A673 (cell line): Measurements from ENCODE around the gene LIPJ. TPM values are rescaled to one million over a fixed set of nuclear protein-coding genes. Genes with fewer than 3 reads are reported as not detected.

Source experiments
- BruUV-seq: library from RNA; stranded (reverse); fragments of 400-500 nt; replicated peaks from 2 replicates; lab custom pipeline; 2021; lab: Mats Ljungman, UMichigan
- CTCF ChIA-PET: fragments of 300-600 bp; sonication (Branson Sonifier 250); formaldehyde crosslinking; loops from one replicate; lab custom pipeline; 2022; ENCODE audit warnings: antibody characterized with exemption; lab: Charles Lee
- POLR2A ChIA-PET: fragments of 300-600 bp; sonication (Branson Sonifier 250); formaldehyde crosslinking; loops from one replicate; lab custom pipeline; 2022; ENCODE audit warnings: antibody characterized with exemption; ENCODE audit not compliant: low non-redundant PET; lab: Charles Lee
- DNase-seq: peaks from one replicate; pipeline ENCODE4 v3.0.0-alpha.2; 2015; ENCODE audit warnings: low spot score
- H3K27ac ChIP-seq: fragments of 200-600 bp; sonication (generic); 2 replicates; pipeline ENCODE4 v1.5.1; 2016; ENCODE audit warnings: mixed run types, low read depth, mild to moderate bottlenecking, mixed read lengths, antibody characterized with exemption, low read length; ENCODE audit not compliant: poor library complexity, severe bottlenecking
- H3K27me3 ChIP-seq: fragments of 200-600 bp; sonication (generic); replicated peaks from 2 replicates; pipeline ENCODE4 v1.6.1; 2017; ENCODE audit warnings: mixed run types, low read depth, mild to moderate bottlenecking, mixed read lengths, antibody characterized with exemption, low read length; ENCODE audit not compliant: insufficient read depth, poor library complexity
- H3K36me3 ChIP-seq: fragments of 200-600 bp; sonication (generic); 2 replicates; pipeline ENCODE4 v1.6.1; 2016; ENCODE audit warnings: mixed run types, mild to moderate bottlenecking, mixed read lengths, antibody characterized with exemption, low read length; ENCODE audit not compliant: insufficient read depth, poor library complexity, severe bottlenecking
- H3K4me1 ChIP-seq: fragments of 200-600 bp; sonication (generic); 2 replicates; pipeline ENCODE4 v1.6.1; 2017; ENCODE audit warnings: mixed run types, mild to moderate bottlenecking, mixed read lengths, antibody characterized with exemption, low read length; ENCODE audit not compliant: insufficient read depth, poor library complexity, severe bottlenecking
- H3K4me3 ChIP-seq: fragments of 200-600 bp; sonication (generic); 2 replicates; pipeline ENCODE4 v1.5.1; 2016; ENCODE audit warnings: low read depth, mixed run types, mild to moderate bottlenecking, mixed read lengths, low read length; ENCODE audit not compliant: poor library complexity, severe bottlenecking
- H3K9me3 ChIP-seq: fragments of 200-600 bp; sonication (generic); 2 replicates; pipeline ENCODE4 v1.6.1; 2016; ENCODE audit warnings: mixed run types, low read depth, mild to moderate bottlenecking, mixed read lengths, antibody characterized with exemption, low read length; ENCODE audit not compliant: poor library complexity, severe bottlenecking
- EZH2 ChIP-seq: fragments of 200-600 bp; sonication (generic); IDR thresholded peaks from 2 replicates; pipeline ENCODE4 v1.6.1; 2017; ENCODE audit warnings: borderline replicate concordance, low read depth, mild to moderate bottlenecking, mixed read lengths, antibody characterized with exemption, low read length; ENCODE audit not compliant: poor library complexity, severe bottlenecking
- intact Hi-C: fragments of 100-400 bp; cut with micrococcal nuclease; formaldehyde crosslinking; loops from one replicate; pipeline ENCODE4 v1.10.0; 2022; ENCODE audit not compliant: unreplicated experiment
- total RNA-seq: library from RNA; stranded (reverse); gene quantifications from 2 replicates; pipeline ENCODE4 v1.2.3, GENCODE V29; 2021
- TF ChIP-seq, protein P1 (sequence below): fragments of 300-800, 200-600 bp; sonication (generic); conservative IDR thresholded peaks from 2 replicates; pipeline ENCODE4 v1.5.1; 2017; ENCODE audit warnings: low read depth, mild to moderate bottlenecking, antibody characterized with exemption, low read length, moderate library complexity, mixed read lengths

LIPJ gene
- total RNA-seq, 1 experiment from 2014 or later, result 0.11 TPM

DNA sequence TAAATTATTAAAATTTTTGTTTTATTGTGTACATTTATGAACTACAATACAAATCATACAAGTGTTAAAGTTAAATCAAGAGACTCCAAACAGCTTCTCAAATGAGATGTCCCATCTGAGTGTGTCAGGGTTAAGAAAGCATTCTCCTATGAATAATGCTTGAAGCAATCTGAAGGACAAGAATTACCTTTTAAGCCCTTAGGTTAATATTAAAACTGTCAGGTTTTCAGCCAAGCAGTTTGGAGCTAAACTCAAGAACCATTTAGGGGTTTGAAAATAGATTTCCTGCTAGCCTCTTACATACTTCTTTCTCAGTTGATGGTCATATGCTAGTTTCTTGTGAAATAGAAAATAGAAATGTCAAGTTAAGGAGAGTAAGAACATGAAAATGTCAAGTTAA is 38.3 kb downstream of the LIPJ start:
- Histone ChIP-seq H3K4me3 (no peak overlapping the region), H3K27ac (no peak overlapping the region), H3K9me3 (peaks cover 3% of the 10 kb centered on the region), H3K36me3 (no peaks in the 10 kb centered on the region), H3K27me3 (no peaks in the 10 kb centered on the region), H3K4me1 (no peaks in the 10 kb centered on the region)
- no peak for DNase-seq
- intact Hi-C loops, result no loop called here
- POLR2A ChIA-PET, result no interaction called here
- TF ChIP-seq EZH2, result no peak
- TF ChIP-seq, protein P1, sequence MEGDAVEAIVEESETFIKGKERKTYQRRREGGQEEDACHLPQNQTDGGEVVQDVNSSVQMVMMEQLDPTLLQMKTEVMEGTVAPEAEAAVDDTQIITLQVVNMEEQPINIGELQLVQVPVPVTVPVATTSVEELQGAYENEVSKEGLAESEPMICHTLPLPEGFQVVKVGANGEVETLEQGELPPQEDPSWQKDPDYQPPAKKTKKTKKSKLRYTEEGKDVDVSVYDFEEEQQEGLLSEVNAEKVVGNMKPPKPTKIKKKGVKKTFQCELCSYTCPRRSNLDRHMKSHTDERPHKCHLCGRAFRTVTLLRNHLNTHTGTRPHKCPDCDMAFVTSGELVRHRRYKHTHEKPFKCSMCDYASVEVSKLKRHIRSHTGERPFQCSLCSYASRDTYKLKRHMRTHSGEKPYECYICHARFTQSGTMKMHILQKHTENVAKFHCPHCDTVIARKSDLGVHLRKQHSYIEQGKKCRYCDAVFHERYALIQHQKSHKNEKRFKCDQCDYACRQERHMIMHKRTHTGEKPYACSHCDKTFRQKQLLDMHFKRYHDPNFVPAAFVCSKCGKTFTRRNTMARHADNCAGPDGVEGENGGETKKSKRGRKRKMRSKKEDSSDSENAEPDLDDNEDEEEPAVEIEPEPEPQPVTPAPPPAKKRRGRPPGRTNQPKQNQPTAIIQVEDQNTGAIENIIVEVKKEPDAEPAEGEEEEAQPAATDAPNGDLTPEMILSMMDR, result no peak
- BruUV-seq, result no TSS peak
- CTCF ChIA-PET, result no interaction called here

DNA sequence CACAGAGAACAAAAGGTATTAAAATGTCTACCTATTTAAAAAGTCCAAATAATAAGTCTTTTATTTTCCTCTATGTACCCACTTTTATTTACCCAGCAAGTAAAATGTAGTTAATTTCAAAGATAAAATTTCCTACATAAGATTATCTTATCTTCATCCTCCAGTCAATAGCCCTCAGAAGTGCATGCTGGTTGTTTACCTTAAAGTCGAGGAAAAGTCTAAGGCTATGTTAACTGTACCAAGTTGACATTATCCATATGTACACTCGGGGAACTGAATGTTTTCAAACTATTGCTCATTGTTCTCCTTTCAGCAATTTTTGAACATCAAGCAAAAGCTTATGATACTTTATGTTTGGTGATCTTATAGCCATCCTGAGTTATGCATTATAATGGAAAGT is 53.6 kb downstream of the LIPJ start:
- CTCF ChIA-PET, result no interaction called here
- H3K27ac ChIP-seq, result no peak overlapping the region
- H3K4me3 ChIP-seq, result no peak overlapping the region
- no peaks in the 10 kb centered on the region for H3K4me1 ChIP-seq
- peaks cover 5% of the 10 kb centered on the region for H3K9me3 ChIP-seq
- POLR2A ChIA-PET, result no interaction called here
- no TSS peak for BruUV-seq
- TF ChIP-seq EZH2, result no peak
- TF ChIP-seq, protein P1, result no peak
- no peaks in the 10 kb centered on the region for H3K36me3 ChIP-seq
- intact Hi-C loops, result no loop called here
- no peak for DNase-seq
- no peaks in the 10 kb centered on the region for H3K27me3 ChIP-seq

DNA sequence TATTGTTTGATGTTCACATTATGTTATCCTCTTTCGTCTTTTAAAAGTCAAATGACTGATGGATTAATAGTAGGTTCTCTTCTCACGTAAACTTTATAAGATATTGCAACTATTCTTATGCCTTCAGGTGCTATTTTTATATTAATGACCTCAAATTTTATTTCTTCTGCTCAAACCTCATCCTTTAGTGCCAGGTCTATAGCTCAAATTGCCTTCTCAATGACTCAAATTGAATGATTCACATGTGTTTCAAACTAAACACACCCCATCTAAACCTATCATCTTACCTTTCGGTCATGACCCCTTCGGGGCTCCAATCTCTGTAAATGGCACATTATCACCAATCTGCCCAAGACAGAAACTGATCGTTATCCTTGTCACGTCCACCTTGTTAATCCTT is 55.6 kb downstream of the LIPJ start:
- no peaks in the 10 kb centered on the region for H3K36me3 ChIP-seq
- DNase-seq, result no peak
- H3K27me3 ChIP-seq, result no peaks in the 10 kb centered on the region
- H3K4me1 ChIP-seq, result no peaks in the 10 kb centered on the region
- no peak overlapping the region for H3K4me3 ChIP-seq
- H3K27ac ChIP-seq, result no peak overlapping the region
- ChIA-PET POLR2A (no interaction called here), CTCF (no interaction called here)
- TF ChIP-seq, protein P1, result no peak
- TF ChIP-seq EZH2, result no peak
- intact Hi-C loops, result no loop called here
- no TSS peak for BruUV-seq
- peaks cover 5% of the 10 kb centered on the region for H3K9me3 ChIP-seq
